ENCODE data around the gene FRYL. TPM values are rescaled to one million over a fixed set of nuclear protein-coding genes. Genes with fewer than 3 reads are reported as not detected.

FRYL gene
- total and polyA plus RNA-seq, 2 of the 13 experiments (the other 11 are each of a cell fraction or from before 2014, with no cell fraction given) = 9.7 to 19.6 TPM

DNA sequence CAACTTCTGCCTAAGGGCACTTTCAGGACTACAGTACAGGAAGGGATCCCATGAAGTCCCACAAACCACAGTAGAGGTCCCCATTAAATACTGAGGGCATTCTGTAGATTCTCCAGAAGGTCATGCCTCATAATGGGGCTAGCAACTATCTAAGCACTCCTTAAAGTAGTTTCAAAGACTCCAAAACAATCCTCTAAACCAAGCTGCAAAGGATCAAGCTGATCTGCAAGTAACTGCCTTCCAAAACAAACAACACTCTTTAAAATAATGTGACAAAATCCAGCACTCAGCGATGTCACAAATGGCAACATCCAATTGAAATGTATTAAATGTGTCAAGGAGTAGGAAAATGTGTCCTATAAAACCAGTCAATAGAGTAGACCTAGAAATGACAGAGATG is 118.7 kb downstream of the FRYL start:
- Histone ChIP-seq H3K9me3 (ENCODE audit: low read length) (no peaks in the 10 kb centered on the region), H3K4me2 (ENCODE audit: low read depth, low read length) (no peak overlapping the region), H3K9ac (ENCODE audit: insufficient read depth, low read depth, low read length) (no peak overlapping the region), H3K27ac (ENCODE audit: extremely low read length, insufficient read depth, low read length) (no peak overlapping the region), H3K79me2 (ENCODE audit: insufficient read depth, low read length) (no peaks in the 10 kb centered on the region), H4K20me1 (ENCODE audit: insufficient read depth, low read length) (no peaks in the 10 kb centered on the region), H3K36me3 (replicated peaks in 1 of 2; ENCODE audit: control insufficient read depth in 1 of 2, insufficient read depth in 2 of 2, low read length in 2 of 2) (no peaks in the 10 kb centered on the region), H3K4me3 (replicated peaks in 1 of 3; ENCODE audit: insufficient read depth in 1 of 3, low read depth in 2 of 3, low read length in 3 of 3) (no peak overlapping the region), H3K4me1 (ENCODE audit: insufficient read depth, low read length) (no peaks in the 10 kb centered on the region), H2AFZ (ENCODE audit: low read length) (no peak overlapping the region), H3K27me3 (ENCODE audit: control insufficient read depth in 1 of 2, insufficient read depth in 2 of 2, low read length in 2 of 2) (no peaks in the 10 kb centered on the region)
- in situ Hi-C loops (cut with HindIII; ENCODE audit: extremely low pct_ligation_motif_present, low pct_unique_long_range_greater_than_20kb) (no loop called here), intact Hi-C loops (cut with micrococcal nuclease; ENCODE audit: unreplicated experiment) (no loop called here)
- FAIRE-seq (no peak), ATAC-seq (no peak), DNase-seq (ENCODE audit: low spot score) (no peak)
- ChIA-PET POLR2A (no interaction called here), CTCF (ENCODE audit: low intra/inter-chr PET ratio, low total read pairs) (no interaction called here)
- no TSS peak for BruUV-seq (replicated peaks)
- WGBS (ENCODE audit: low lambda C conversion rate) = 97% methylated on average over 1 of the region's 1 CpG
- TF ChIP-seq MAFF (IDR thresholded peaks at IDR 0.05; ENCODE audit: low read depth, low read length) (no peak), ASH2L (IDR thresholded peaks at IDR 0.05; ENCODE audit: insufficient read length, low read depth, low read length) (no peak), HNRNPL (IDR thresholded peaks at IDR 0.05; ENCODE audit: low read depth, low read length) (no peak), FOXM1 (CRISPR knock-in tag; IDR thresholded peaks at IDR 0.05) (no peak), EED (CRISPR knock-in tag; IDR thresholded peaks at IDR 0.05) (no peak), ATM (IDR thresholded peaks at IDR 0.05; ENCODE audit: borderline replicate concordance) (no peak)
- TF ChIP-seq, protein P1, sequence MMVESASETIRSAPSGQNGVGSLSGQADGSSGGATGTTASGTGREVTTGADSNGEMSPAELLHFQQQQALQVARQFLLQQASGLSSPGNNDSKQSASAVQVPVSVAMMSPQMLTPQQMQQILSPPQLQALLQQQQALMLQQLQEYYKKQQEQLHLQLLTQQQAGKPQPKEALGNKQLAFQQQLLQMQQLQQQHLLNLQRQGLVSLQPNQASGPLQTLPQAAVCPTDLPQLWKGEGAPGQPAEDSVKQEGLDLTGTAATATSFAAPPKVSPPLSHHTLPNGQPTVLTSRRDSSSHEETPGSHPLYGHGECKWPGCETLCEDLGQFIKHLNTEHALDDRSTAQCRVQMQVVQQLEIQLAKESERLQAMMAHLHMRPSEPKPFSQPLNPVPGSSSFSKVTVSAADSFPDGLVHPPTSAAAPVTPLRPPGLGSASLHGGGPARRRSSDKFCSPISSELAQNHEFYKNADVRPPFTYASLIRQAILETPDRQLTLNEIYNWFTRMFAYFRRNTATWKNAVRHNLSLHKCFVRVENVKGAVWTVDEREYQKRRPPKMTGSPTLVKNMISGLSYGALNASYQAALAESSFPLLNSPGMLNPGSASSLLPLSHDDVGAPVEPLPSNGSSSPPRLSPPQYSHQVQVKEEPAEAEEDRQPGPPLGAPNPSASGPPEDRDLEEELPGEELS (CRISPR knock-in tag; IDR thresholded peaks at IDR 0.05) = no peak
- TF ChIP-seq, protein P2, sequence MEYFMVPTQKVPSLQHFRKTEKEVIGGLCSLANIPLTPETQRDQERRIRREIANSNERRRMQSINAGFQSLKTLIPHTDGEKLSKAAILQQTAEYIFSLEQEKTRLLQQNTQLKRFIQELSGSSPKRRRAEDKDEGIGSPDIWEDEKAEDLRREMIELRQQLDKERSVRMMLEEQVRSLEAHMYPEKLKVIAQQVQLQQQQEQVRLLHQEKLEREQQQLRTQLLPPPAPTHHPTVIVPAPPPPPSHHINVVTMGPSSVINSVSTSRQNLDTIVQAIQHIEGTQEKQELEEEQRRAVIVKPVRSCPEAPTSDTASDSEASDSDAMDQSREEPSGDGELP (IDR thresholded peaks at IDR 0.05; ENCODE audit: borderline replicate concordance, low read depth) = no peak
- TF ChIP-seq, protein P3, sequence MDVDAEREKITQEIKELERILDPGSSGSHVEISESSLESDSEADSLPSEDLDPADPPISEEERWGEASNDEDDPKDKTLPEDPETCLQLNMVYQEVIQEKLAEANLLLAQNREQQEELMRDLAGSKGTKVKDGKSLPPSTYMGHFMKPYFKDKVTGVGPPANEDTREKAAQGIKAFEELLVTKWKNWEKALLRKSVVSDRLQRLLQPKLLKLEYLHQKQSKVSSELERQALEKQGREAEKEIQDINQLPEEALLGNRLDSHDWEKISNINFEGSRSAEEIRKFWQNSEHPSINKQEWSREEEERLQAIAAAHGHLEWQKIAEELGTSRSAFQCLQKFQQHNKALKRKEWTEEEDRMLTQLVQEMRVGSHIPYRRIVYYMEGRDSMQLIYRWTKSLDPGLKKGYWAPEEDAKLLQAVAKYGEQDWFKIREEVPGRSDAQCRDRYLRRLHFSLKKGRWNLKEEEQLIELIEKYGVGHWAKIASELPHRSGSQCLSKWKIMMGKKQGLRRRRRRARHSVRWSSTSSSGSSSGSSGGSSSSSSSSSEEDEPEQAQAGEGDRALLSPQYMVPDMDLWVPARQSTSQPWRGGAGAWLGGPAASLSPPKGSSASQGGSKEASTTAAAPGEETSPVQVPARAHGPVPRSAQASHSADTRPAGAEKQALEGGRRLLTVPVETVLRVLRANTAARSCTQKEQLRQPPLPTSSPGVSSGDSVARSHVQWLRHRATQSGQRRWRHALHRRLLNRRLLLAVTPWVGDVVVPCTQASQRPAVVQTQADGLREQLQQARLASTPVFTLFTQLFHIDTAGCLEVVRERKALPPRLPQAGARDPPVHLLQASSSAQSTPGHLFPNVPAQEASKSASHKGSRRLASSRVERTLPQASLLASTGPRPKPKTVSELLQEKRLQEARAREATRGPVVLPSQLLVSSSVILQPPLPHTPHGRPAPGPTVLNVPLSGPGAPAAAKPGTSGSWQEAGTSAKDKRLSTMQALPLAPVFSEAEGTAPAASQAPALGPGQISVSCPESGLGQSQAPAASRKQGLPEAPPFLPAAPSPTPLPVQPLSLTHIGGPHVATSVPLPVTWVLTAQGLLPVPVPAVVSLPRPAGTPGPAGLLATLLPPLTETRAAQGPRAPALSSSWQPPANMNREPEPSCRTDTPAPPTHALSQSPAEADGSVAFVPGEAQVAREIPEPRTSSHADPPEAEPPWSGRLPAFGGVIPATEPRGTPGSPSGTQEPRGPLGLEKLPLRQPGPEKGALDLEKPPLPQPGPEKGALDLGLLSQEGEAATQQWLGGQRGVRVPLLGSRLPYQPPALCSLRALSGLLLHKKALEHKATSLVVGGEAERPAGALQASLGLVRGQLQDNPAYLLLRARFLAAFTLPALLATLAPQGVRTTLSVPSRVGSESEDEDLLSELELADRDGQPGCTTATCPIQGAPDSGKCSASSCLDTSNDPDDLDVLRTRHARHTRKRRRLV (CRISPR knock-in tag; IDR thresholded peaks at IDR 0.05) = no peak
- TF ChIP-seq, protein P4, sequence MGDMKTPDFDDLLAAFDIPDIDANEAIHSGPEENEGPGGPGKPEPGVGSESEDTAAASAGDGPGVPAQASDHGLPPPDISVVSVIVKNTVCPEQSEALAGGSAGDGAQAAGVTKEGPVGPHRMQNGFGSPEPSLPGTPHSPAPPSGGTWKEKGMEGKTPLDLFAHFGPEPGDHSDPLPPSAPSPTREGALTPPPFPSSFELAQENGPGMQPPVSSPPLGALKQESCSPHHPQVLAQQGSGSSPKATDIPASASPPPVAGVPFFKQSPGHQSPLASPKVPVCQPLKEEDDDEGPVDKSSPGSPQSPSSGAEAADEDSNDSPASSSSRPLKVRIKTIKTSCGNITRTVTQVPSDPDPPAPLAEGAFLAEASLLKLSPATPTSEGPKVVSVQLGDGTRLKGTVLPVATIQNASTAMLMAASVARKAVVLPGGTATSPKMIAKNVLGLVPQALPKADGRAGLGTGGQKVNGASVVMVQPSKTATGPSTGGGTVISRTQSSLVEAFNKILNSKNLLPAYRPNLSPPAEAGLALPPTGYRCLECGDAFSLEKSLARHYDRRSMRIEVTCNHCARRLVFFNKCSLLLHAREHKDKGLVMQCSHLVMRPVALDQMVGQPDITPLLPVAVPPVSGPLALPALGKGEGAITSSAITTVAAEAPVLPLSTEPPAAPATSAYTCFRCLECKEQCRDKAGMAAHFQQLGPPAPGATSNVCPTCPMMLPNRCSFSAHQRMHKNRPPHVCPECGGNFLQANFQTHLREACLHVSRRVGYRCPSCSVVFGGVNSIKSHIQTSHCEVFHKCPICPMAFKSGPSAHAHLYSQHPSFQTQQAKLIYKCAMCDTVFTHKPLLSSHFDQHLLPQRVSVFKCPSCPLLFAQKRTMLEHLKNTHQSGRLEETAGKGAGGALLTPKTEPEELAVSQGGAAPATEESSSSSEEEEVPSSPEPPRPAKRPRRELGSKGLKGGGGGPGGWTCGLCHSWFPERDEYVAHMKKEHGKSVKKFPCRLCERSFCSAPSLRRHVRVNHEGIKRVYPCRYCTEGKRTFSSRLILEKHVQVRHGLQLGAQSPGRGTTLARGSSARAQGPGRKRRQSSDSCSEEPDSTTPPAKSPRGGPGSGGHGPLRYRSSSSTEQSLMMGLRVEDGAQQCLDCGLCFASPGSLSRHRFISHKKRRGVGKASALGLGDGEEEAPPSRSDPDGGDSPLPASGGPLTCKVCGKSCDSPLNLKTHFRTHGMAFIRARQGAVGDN (CRISPR knock-in tag; IDR thresholded peaks at IDR 0.05) = no peak

Measured in HepG2 (cell line).